Ectodermal cell (in vitro differentiated cells): ENCODE measurements around the gene NYAP2.

Experiments used
- H3K27ac ChIP-seq: 2 replicates; pipeline ENCODE4 v1.7.0; 2013; ENCODE audit warnings: mild to moderate bottlenecking, low read depth, low read length; ENCODE audit not compliant: insufficient read depth, poor library complexity, severe bottlenecking
- H3K27me3 ChIP-seq: 2 replicates; pipeline ENCODE4 v1.7.0; 2013; ENCODE audit warnings: mild to moderate bottlenecking, low read length; ENCODE audit not compliant: insufficient read depth, control insufficient read depth, poor library complexity, severe bottlenecking
- H3K36me3 ChIP-seq: one replicate; pipeline ENCODE4 v1.7.0; 2013; ENCODE audit warnings: low read length; ENCODE audit not compliant: control insufficient read depth, insufficient read depth
- H3K4me1 ChIP-seq: one replicate; pipeline ENCODE4 v1.7.0; 2013; ENCODE audit warnings: low read length; ENCODE audit not compliant: control insufficient read depth, insufficient read depth
- H3K4me3 ChIP-seq: 2 replicates; pipeline ENCODE4 v1.7.0; 2013; ENCODE audit warnings: low read depth, low read length, control low read depth; ENCODE audit not compliant: insufficient read depth
- H3K9me3 ChIP-seq: 2 replicates; pipeline ENCODE4 v1.7.0; 2013; ENCODE audit warnings: mild to moderate bottlenecking, low read length, moderate library complexity; ENCODE audit not compliant: control insufficient read depth
- WGBS, 2 experiments: methylation state at CpG; one replicate each; pipeline ENCODE4 v1.1.7; 2013; ENCODE audit warnings: missing lambda C conversion rate in 2 of 2; 5-methylcytosine and 5-hydroxymethylcytosine counted together

The NYAP2 gene

DNA sequence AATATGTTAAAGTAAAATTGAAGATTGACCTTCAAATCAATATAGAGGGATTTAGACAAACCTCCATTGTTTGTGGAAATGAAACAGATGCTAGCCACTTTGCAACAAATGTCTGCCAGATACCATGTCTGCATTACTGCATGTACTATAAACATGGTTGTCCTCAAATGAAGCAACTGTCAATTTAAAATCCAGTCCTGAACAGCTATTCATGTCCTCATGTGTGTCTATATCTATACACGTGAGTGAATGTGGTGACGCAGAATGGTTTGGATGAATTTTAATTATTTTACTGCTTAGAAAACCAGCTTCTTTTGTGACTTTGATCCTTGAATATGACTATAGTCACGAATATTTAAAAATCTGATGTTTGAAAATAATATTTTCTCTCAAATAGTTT lies 71.5 kb downstream of the NYAP2 start:
- Histone ChIP-seq H3K9me3 (no peaks in the 10 kb centered on the region), H3K4me3 (no peak overlapping the region), H3K4me1 (no peaks in the 10 kb centered on the region), H3K27me3 (no peaks in the 10 kb centered on the region), H3K27ac (no peak overlapping the region), H3K36me3 (no peaks in the 10 kb centered on the region)
- 92% methylated on average over 2 of the region's 3 CpGs; no CpG with 5 or more reads in 1 of the 2 experiments for WGBS, 2 experiments

DNA sequence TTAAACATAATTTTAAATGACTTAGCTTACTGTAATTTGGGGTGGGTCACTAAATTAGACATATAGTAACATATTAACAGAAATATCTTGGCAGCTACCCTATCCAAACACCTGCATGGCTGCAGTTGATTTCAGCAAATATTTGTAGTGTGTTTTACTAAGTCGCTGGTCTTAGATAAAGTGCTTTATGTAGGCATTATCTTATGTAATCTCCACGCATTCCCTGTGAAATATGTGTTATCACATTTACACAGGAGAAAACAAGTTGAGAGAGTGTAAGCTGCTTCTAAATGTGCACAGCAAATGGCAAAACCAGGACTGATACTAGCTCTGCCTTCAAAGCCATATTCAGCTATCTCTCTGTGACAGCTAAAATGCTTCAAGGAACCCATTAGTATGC lies 72.0 kb downstream of the NYAP2 start:
- no peaks in the 10 kb centered on the region for H3K27me3 ChIP-seq
- H3K9me3 ChIP-seq, result no peaks in the 10 kb centered on the region
- H3K4me1 ChIP-seq, result no peaks in the 10 kb centered on the region
- H3K36me3 ChIP-seq, result no peaks in the 10 kb centered on the region
- WGBS, 2 experiments, result 91 to 100% methylated on average over 2 of the region's 2 CpGs
- H3K27ac ChIP-seq, result no peak overlapping the region
- H3K4me3 ChIP-seq, result no peak overlapping the region

DNA sequence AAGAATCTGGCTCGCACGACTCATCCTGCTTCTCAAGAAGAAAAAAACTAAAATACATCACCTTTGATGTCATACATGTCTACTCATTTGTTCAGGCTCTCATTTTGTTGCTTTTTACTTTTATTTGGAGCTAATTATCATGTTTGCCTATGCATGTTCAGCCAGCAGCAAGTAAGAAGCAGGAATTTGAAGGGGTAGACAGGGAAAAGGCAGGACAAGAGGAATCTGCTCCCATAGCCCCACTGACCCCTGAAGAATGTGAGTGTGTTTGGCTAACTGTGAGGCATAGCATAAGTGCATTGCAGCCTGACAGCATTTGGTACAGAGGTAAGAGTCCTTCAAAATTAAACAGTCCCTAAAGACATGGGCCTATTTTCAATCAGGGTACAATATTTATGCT lies 72.7 kb downstream of the NYAP2 start:
- Histone ChIP-seq H3K36me3 (no peaks in the 10 kb centered on the region), H3K27ac (no peak overlapping the region), H3K9me3 (no peaks in the 10 kb centered on the region), H3K27me3 (no peaks in the 10 kb centered on the region), H3K4me3 (no peak overlapping the region), H3K4me1 (no peaks in the 10 kb centered on the region)
- 75 to 79% methylated on average over 2 of the region's 2 CpGs for WGBS, 2 experiments

DNA sequence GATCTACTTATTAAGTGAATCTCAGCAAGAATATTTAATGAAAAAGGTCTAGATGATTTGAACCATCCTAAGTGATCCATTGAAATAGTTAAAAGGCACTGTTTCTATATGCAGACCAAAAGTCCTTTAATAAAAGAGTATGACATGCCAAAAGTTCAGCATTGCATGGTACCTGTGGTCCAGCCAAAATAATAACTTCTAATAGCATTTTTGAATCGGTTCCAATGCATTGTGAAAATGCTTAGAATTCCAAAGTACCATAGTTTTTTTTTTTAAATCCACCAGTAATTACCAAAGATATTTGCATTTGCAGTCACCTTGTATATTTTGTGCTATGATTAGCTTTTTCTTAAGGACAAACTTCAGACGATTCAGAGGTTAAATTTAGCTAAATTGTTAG lies 79.9 kb downstream of the NYAP2 start:
- Histone ChIP-seq H3K27me3 (no peaks in the 10 kb centered on the region), H3K4me1 (no peaks in the 10 kb centered on the region), H3K4me3 (no peak overlapping the region), H3K9me3 (no peaks in the 10 kb centered on the region), H3K36me3 (no peaks in the 10 kb centered on the region), H3K27ac (no peak overlapping the region)
- 78 to 100% methylated on average over 1 to 2 of the region's 2 CpGs for WGBS, 2 experiments

DNA sequence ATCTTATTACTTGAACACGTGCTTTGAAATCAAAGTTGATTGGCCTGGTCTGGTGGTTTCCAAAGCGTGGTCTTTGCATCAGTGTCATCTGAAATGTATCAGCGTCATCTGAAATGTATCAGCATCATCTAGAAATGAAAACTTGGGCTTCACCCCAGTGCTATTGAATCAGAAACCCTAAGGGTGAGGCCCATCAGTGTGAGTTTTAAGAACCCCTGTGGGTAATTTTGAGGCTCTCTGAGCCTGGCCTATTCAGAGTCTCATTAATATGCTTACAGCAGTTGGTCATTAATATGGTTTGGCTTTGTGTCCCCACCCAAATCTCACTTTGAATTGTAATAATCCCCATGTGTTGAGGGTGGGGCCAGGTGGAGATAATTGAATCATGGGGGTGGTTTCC lies 85.2 kb downstream of the NYAP2 start:
- Histone ChIP-seq H3K4me1 (no peaks in the 10 kb centered on the region), H3K36me3 (no peaks in the 10 kb centered on the region), H3K4me3 (no peak overlapping the region), H3K27me3 (no peaks in the 10 kb centered on the region), H3K9me3 (no peaks in the 10 kb centered on the region), H3K27ac (no peak overlapping the region)
- WGBS, 2 experiments, result 93 to 96% methylated on average over 3 of the region's 3 CpGs

DNA sequence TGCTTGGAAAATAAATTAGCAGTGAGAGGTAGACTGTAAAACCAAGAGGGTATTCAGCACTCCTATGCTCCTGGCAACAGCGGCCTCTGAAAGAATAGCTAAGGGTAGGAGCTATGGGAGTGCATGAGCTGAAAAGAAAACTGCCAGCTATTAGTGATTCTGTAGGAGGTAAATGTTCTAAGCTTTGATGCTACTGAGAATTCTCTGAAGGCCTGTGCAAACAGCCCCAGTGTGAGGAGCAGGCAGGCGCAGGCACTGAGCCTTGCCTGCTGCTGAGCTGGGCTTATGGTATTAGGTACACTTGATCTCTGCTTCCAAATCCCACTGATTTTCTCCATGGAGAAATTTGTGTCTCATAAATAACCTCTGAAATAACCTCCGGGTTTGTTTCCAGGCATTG lies 86.7 kb downstream of the NYAP2 start:
- no peaks in the 10 kb centered on the region for H3K27me3 ChIP-seq
- H3K36me3 ChIP-seq, result no peaks in the 10 kb centered on the region
- H3K27ac ChIP-seq, result no peak overlapping the region
- no peaks in the 10 kb centered on the region for H3K4me1 ChIP-seq
- H3K9me3 ChIP-seq, result no peaks in the 10 kb centered on the region
- WGBS, 2 experiments, result 89 to 95% methylated on average over 3 of the region's 3 CpGs
- no peak overlapping the region for H3K4me3 ChIP-seq

DNA sequence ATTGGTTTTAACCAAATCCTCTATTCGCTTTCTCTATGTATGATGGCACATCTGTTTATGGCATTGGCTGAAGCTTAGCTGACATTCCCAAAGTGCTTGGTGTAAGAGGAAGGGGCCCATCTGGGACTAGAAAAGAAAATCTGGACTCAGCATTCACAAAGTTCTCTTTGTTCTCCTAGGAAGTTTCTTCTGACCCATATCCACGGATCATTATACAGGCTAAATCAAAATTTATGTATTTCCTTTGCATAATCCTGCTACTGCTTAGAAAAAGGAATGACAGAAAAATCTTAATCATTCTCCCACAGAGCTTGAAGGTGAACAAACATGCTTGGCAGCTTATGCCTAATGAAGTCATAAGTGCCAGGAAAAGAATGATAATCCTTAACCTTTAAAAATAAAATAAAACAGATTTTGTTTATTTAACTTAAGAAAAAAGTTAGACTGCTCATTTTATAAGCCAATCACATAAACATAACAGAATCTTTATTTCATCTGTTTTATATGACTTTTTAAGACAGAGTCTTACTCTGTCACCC lies 88.4 kb downstream of the NYAP2 start:
- H3K27ac ChIP-seq, result no peak overlapping the region
- WGBS, 2 experiments, result 100% methylated on average over 2 of the region's 2 CpGs
- H3K4me1 ChIP-seq, result no peaks in the 10 kb centered on the region
- H3K27me3 ChIP-seq, result no peaks in the 10 kb centered on the region
- H3K9me3 ChIP-seq, result no peaks in the 10 kb centered on the region
- H3K36me3 ChIP-seq, result no peaks in the 10 kb centered on the region
- H3K4me3 ChIP-seq, result no peak overlapping the region

DNA sequence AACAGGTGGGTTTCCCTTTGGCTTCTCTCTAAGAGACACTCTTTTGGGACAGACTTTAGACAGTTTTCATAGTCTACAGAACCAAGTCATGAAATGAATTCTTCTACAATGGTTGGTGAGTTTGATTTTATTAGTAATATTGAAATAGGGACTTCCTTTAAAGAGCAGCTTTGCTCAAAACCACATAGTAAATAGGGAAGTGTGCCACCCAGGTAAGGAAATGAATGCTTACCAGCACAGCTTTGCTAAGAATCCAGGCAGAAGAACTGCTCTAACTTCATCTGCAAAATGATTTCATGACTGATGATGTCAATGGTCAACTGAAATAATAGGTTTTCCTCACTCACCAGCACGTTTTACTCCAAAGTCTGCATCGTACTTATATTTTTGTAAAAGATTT lies 89.2 kb downstream of the NYAP2 start:
- H3K4me1 ChIP-seq, result no peaks in the 10 kb centered on the region
- no peaks in the 10 kb centered on the region for H3K27me3 ChIP-seq
- 100% methylated on average over 2 of the region's 2 CpGs; no CpG with 5 or more reads in 1 of the 2 experiments for WGBS, 2 experiments
- no peak overlapping the region for H3K27ac ChIP-seq
- H3K4me3 ChIP-seq, result no peak overlapping the region
- no peaks in the 10 kb centered on the region for H3K9me3 ChIP-seq
- no peaks in the 10 kb centered on the region for H3K36me3 ChIP-seq

DNA sequence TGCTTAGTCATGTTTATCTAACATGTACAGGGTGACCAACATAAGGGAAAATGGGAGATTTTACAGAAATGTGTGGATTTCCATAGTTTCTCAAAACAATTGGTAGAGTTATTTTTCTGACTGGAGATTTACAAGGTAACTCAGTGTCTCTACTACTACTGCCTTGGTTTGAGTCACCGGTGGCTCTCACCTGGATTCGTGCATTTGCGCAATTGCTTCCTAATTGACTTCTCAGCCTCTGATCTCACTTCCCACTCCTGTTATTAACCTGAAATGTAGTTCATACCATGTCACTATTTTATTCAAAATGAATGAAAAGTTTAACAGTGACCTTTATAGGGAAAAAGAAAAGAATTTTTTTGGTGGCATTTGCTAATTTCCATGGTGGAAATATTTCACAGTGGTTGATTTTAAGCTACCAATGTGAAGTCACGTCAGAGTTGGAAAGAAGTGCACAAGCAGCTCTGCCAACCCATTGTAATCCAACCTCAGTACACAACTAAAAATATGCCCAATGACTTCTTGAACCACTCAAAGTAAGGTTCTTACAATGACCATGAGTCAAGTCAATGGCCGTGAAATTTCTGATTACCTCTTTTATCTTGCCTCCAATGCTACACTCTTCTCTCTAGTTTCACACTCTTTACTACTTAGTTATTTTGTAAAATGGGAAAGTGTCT lies 94.0 kb downstream of the NYAP2 start:
- no peaks in the 10 kb centered on the region for H3K27me3 ChIP-seq
- H3K4me1 ChIP-seq, result no peaks in the 10 kb centered on the region
- H3K27ac ChIP-seq, result no peak overlapping the region
- H3K4me3 ChIP-seq, result no peak overlapping the region
- 95 to 97% methylated on average over 5 of the region's 5 CpGs for WGBS, 2 experiments
- no peaks in the 10 kb centered on the region for H3K9me3 ChIP-seq
- H3K36me3 ChIP-seq, result no peaks in the 10 kb centered on the region

DNA sequence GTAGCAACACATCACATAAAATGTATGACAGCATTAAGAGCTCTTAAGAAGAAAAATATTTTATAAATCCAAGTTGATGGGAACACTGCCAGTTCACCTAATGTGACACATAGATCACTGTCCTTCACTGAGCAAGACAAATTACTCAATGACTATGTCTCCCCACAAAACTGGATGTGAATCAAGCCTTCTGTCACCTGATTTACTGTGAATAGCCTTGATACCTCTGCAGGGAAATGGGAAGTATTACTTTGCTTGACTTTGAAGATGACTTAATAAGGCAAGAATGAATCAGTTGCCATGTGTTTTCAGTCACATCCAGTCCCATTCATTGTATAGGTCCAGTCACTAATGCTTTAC lies 94.6 kb downstream of the NYAP2 start:
- no peaks in the 10 kb centered on the region for H3K27me3 ChIP-seq
- H3K4me1 ChIP-seq, result no peaks in the 10 kb centered on the region
- no peak overlapping the region for H3K4me3 ChIP-seq
- H3K27ac ChIP-seq, result no peak overlapping the region
- no peaks in the 10 kb centered on the region for H3K36me3 ChIP-seq
- no peaks in the 10 kb centered on the region for H3K9me3 ChIP-seq

DNA sequence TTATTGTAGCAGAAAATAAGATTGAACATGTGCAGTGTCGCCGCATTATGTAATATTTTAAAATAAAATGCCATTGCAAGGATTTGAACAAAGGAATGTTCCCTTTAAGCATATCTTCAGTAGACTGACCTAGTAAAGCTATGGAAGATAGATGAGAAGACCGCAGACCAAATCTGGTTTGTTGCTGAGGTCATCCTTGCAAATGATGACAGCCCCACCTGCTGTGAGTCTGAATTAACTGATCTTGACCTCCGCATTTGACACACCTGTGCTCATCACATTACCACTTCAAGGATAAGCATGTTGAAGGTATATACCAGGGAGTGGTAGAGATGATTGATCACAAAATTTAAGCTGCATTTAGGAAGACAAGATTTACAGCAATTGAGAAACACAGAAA lies 96.2 kb downstream of the NYAP2 start:
- Histone ChIP-seq H3K27ac (no peak overlapping the region), H3K36me3 (no peaks in the 10 kb centered on the region), H3K27me3 (no peaks in the 10 kb centered on the region), H3K9me3 (no peaks in the 10 kb centered on the region), H3K4me3 (no peak overlapping the region), H3K4me1 (no peaks in the 10 kb centered on the region)
- 86 to 88% methylated on average over 4 of the region's 4 CpGs for WGBS, 2 experiments
